Activated CD8-positive, alpha-beta memory T cell treated with anti-CD3 and anti-CD28 coated beads, Interleukin-2, amount 50 U/mL, for 48 hours (primary cell): ENCODE measurements around the gene ADIPOQ.
"Not testable (repeated sequence)": the region's sequence is repeated elsewhere in the genome, so short reads cannot be mapped to it uniquely, and the experiment has no call there.

Source experiments
- DNase-seq: peaks from one replicate; pipeline ENCODE4 v3.0.0-alpha.2; 2020

Gene ADIPOQ

DNA sequence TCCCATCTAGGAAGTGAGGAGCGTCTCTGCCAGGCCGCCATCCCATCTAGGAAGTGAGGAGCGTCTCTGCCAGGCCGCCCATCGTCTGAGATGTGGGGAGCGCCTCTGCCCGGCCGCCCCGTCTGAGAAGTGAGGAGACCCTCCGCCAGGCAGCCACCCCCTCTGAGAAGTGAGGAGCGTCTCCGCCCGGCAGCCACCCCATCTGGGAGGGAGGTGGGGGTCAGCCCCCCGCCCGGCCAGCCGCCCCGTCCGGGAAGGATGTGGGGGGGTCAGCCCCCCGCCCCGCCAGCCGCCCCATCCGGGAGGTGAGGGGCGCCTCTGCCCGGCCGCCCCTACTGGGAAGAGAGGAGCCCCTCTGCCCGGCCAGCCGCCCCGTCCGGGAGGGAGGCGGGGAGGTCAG is 31.3 kb downstream of the ADIPOQ start:
- DNase-seq, result not testable (repeated sequence)

- DNase-seq, result not testable (repeated sequence)
Measured at GRCh38 chr3:186874216-186874615, 31.7 kb downstream of the ADIPOQ start.

DNA sequence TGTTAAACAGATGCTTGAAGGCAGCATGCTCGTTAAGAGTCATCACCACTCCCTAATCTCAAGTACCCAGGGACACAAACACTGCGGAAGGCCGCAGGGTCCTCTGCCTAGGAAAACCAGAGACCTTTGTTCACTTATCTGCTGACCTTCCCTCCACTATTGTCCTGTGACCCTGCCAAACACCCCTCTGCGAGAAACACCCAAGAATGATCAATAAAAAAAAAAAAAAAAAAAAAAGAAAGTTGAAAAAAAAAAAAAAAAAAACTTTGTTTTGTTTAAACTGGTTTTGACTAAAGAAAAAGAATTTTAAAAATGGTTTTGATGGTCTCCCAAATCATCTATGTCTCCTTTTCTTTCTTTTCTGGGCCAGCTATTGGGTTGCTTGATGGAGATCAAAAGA is 32.3 kb downstream of the ADIPOQ start:
- DNase-seq, result not testable (repeated sequence)

DNA sequence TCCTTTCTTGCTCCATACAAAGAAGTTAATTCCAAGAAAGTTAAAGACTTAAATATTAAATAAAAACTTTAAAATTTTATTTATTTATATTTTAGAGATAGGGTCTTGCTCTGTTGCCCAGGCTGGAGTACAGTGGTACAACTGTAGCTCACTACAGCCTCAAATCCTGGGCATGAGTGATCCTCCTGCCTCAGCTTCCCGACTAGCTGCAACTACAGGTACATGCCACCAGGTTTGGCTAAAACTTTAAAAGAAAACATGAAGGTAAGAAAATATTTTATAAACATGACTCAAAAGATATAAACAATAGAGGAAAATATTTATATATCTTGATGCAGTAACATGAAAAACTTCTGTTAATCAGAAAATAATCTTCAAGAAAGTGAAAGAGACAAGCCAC is 33.2 kb downstream of the ADIPOQ start:
- no peak for DNase-seq

DNA sequence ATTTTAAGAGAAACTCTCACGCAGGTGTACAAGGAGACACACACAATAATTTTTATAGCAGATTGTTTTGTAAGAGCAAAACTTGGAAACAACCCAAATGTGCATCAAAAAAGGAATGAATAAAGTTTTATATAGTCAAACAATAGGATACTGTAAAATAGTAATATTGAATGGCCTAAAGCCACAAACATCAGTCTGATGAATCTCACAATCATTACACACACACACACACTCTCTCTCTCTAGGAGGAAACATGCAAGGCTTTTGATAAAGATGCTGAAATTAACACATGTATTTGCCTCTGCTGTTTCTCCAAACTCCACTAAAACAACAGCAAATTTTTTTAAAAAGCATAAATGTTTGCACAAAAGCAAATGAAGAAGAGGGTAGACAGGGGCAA is 37.3 kb downstream of the ADIPOQ start:
- no peak for DNase-seq

DNA sequence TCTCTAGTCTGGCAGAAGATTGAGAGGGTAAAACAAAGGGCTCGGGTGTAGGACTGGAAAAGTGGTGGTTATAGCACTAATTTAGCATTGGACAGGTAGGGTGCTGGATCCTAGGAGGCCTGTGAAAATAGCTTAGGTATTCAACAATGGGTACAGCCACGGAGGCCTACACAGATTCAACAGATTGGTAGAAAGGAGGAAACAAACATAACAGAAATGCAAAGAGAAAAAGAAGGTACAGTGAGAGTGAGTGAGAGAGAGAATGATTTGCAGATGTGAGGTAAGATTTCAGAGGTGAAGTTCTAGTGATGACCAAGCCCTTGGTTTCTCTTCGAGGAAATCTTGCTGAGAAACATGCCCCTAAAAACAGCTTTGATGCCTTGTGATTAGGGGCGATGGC is 37.9 kb downstream of the ADIPOQ start:
- DNase-seq, result no peak

- no peak for DNase-seq
Measured at GRCh38 chr3:186882150-186882524, 39.6 kb downstream of the ADIPOQ start.

GRCh38 chr3:186882881-186883685 is 40.6 kb downstream of the ADIPOQ start:
- peak; percentile 73 for DNase-seq

GRCh38 chr3:186883686-186884058 is 41.2 kb downstream of the ADIPOQ start:
- DNase-seq, result no peak

- not testable (repeated sequence) for DNase-seq
Measured at GRCh38 chr3:186884868-186885267, 42.4 kb downstream of the ADIPOQ start.

DNA sequence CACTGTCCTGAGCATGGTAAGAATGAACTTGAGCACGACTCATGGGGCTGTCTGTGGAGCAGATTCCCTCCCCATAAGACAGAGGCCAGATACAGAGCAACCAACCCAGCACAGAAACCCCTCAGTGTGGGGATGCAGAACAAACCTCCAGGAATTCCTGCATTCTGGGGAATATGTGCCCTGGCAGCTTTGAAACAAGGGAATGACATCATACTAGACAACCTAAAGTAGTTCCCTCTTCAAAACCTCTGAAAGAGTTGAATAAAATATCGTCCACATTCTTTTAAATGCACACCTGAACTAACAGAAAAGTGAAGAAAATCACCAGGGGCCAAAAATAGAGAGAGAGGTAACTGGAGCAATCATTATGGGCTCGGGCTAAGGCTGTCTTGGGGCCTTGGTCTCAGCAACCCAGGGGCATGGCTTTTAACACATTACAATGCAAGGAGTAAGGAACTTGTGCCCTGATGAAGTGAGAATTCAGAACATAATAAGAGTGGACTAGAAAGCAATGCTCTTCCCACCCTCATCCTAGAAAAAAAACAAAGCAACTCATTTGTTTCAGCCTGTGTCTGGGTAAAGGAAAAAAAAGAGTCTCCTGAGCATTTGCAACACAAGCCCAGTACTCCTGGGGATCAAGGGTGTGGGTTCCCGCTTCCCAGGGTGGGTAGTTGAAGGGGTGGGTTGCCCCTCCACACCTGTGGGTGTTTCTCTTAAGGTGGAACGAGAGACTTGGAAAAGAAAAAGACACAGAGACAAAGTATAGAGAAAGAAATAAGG is 43.9 kb downstream of the ADIPOQ start:
- DNase-seq, result no peak

- not testable (repeated sequence) for DNase-seq
Measured at GRCh38 chr3:186887507-186887938, 45.0 kb downstream of the ADIPOQ start.

GRCh38 chr3:186888569-186888968 is 46.1 kb downstream of the ADIPOQ start:
- no peak for DNase-seq

GRCh38 chr3:186889698-186890097 is 47.2 kb downstream of the ADIPOQ start:
- not testable (repeated sequence) for DNase-seq

- DNase-seq, result no peak
Measured at GRCh38 chr3:186890911-186891310, 48.4 kb downstream of the ADIPOQ start.

- DNase-seq, result not testable (repeated sequence)
Measured at GRCh38 chr3:186893071-186893470, 50.6 kb downstream of the ADIPOQ start.

DNA sequence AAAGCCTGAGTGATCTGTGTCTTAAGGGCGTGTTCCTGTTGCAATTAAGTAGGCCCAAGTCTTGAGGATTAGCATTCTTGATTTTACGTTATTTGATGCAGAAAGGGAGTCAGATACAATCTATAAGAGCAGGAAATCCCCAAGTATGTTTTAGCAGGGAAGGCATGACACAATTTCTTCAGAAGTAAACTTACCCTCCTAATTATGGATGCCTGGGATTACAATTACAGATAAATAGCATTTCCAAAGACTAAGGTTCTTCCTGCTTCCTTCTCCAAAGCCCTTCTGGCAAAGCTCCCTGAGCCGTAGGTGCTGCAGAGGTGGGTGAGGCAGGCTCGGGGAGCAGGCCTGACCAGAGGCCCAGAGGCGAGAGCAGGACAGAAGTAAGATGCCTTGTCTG is 52.9 kb downstream of the ADIPOQ start:
- DNase-seq, result no peak

GRCh38 chr3:186896006-186896405 is 53.5 kb downstream of the ADIPOQ start:
- DNase-seq, result no peak

DNA sequence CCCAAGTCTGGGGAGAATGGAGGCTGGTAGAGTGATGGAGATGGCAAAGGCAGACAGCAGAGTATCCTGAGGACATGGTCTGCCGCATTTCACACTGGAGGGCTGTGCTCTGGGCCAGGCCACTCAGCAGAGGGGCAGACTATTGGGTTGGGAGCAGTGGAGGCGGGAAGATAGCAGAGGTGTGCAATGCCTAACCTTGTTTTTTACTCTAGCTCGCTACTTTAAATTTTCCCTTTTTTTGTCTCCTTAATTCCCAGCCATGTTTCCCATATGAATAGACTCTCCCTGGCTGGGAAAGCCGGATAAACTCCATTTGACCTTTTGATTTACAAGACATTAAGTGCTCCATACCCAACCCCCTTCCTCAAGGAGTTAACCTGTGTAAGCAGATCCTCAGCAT is 54.4 kb downstream of the ADIPOQ start:
- DNase-seq, result no peak

DNA sequence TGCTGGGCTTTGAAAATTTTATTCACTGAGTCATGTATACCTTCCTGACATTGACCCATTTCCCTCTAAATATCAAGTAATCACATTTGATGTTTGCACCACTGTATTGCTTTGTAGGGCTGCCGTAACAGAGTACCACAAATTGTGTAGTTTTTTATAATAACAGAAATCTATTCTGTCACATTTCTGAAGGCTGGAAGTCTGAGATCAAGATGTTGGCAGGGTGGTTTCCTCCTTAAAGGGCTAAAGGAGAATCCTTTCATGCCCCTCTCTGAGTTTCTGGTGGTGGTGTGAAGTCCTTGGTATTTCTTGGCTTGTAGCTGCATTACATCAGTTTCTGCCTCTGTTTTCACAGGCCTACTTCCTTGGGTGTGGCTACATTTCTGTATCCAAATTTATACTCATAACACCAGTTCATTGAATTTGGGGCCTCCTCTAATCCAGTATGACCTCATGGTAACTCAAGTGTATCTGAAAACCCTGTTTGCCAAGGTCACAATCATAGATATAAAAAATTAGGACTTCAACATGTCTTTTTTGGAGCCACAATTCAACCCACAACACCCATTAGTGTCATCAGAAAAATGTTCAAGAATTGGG is 58.7 kb downstream of the ADIPOQ start:
- no peak for DNase-seq

- no peak for DNase-seq
Measured at GRCh38 chr3:186902154-186902553, 59.6 kb downstream of the ADIPOQ start.

DNA sequence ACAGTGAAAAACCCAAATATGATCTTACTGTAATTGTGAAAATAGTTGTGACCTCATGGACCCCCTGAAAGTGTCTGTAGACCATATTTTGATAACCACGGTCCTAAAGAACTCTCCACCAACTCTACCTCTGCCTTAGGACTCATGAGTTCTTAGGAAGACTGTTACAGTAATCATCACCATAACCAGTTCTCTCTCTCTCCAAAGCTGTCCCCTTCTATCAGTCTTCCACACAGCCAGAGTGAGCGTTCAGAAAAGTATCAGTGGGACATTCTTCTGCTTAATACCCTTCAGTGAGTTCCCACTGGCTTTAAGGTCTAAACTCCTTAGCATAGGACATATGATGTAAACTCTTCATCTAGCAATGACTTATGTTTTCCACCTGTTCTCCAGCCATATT is 60.2 kb downstream of the ADIPOQ start:
- no peak for DNase-seq

DNA sequence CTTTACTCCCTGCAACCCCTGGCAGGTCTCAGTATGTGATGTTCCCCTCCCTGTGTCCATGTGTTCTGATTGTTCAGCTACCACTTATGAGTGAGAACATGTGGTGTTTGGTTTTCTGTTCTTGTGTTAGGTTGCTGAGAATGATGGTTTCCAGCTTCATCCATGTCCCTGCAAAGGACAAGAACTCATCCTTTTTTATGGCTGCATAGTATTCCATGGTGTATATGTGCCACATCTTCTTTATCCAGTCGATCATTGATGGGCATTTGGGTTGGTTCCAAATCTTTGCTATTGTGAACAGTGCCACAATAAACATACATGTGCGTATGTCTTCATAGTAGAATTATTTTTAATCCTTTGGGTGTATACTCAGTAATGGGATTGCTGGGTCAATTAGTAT is 61.2 kb downstream of the ADIPOQ start:
- not testable (repeated sequence) for DNase-seq

- not testable (repeated sequence) for DNase-seq
Measured at GRCh38 chr3:186907075-186907474, 64.6 kb downstream of the ADIPOQ start.
